ENCODE measurements around the gene SLC25A31.

DNA sequence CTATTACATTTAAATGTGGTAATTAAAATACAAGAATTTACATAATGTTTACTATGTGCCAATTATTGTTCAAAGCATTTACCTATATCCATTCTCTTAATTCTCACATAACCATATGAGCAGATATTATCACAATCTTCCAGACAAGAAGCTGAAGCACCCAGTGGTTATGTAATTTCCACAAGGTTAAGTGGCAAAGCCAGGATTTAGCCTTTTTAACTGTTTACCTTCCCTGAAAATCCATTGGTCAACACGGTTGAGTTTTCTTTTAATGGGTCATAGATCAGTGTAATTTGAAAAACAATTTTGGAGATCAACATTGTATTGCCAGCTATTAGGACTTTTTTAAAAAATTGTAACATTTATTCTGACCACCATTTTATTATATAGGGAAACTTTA lies 63.3 kb downstream of the SLC25A31 start:
- TF ChIP-seq POLR2A (IDR thresholded peaks at IDR 0.05), result no peak
- TF ChIP-seq, protein P1, sequence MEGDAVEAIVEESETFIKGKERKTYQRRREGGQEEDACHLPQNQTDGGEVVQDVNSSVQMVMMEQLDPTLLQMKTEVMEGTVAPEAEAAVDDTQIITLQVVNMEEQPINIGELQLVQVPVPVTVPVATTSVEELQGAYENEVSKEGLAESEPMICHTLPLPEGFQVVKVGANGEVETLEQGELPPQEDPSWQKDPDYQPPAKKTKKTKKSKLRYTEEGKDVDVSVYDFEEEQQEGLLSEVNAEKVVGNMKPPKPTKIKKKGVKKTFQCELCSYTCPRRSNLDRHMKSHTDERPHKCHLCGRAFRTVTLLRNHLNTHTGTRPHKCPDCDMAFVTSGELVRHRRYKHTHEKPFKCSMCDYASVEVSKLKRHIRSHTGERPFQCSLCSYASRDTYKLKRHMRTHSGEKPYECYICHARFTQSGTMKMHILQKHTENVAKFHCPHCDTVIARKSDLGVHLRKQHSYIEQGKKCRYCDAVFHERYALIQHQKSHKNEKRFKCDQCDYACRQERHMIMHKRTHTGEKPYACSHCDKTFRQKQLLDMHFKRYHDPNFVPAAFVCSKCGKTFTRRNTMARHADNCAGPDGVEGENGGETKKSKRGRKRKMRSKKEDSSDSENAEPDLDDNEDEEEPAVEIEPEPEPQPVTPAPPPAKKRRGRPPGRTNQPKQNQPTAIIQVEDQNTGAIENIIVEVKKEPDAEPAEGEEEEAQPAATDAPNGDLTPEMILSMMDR (IDR thresholded peaks at IDR 0.05), result no peak

Measured in right lobe of liver (tissue), 4 donors.